Dermis lymphatic vessel endothelial cell (primary cell): ENCODE data around the gene ZRANB1. TPM values are rescaled to one million over a fixed set of nuclear protein-coding genes. Genes with fewer than 3 reads are reported as not detected.

Experiments
- total RNA-seq: library from RNA; depleted of rRNA; stranded (reverse); fragments of >200 nt; gene quantifications from 2 replicates; pipeline ENCODE4 v1.2.1, GENCODE V29; 2014

ZRANB1 gene
- 24.4 and 24.7 TPM in 2 replicates for total RNA-seq

DNA sequence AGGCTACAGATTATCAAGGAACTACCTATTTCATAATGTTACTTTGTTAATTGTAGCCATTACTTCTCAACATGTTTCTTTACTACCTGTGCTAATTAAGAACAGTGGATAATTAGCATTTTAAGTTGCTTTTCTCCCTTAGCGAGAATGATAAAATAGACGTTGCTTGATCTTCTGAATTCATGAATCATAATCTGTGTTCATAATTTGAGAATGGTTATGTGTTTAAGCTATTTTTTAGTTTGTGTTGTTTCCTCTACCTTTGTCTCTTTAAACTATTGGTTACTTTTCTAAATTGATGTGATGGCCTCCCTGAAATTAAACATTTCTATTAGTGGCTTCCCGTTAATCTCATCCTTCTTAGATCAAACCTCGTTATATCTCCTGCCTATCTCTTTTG is at the start of gene ZRANB1:
TSS of gene ZRANB1 (plus strand) at position 301 of the 400 bp plus-strand sequence. CDS start 371 bp downstream, outside the sequence.

Other genes starting within 250 kb of the ZRANB1 start
- gene FAM53B, start 197.7 kb upstream of the ZRANB1 start, total RNA-seq = 18.5 and 25.1 TPM in 2 replicates
- 17.4 and 21.3 TPM in 2 replicates for gene EEF1AKMT2, start 150.2 kb upstream of the ZRANB1 start, total RNA-seq
- 12.6 and 13.0 TPM in 2 replicates for gene ABRAXAS2, start 140.3 kb upstream of the ZRANB1 start, total RNA-seq
- 99.0 and 128 TPM in 2 replicates for gene CTBP2, start 218.4 kb downstream of the ZRANB1 start, total RNA-seq